ENCODE results near the gene C1orf87. TPM values are rescaled to one million over a fixed set of nuclear protein-coding genes. Genes with fewer than 3 reads are reported as not detected.

Gene C1orf87
- total and polyA plus RNA-seq, 12 donors = 0.14 TPM; not detected in 11

- DNase-seq = no peak
- H3K27ac ChIP-seq = no peak overlapping the region
- H3K4me1 ChIP-seq (replicated peaks in 1 of 2) = no peaks in the 10 kb centered on the region
- no peaks in the 10 kb centered on the region for H3K9me3 ChIP-seq (replicated peaks in 1 of 3)
- intact Hi-C loops (cut with DNase I) = no loop called here
- H3K36me3 ChIP-seq (replicated peaks in 1 of 2) = no peaks in the 10 kb centered on the region
- no peak overlapping the region for H3K4me3 ChIP-seq
- 91 to 96% (median 93%) methylated on average over 2 of the region's 2 CpGs for WGBS, 4 donors
- H3K27me3 ChIP-seq = no peaks in the 10 kb centered on the region
- TF ChIP-seq CTCF (IDR thresholded peaks at IDR 0.05) = no peak
- TF ChIP-seq POLR2A (IDR thresholded peaks at IDR 0.05) = no peak
These were observed 39.5 kb upstream of the C1orf87 start for GRCh38 chr1:60113028-60113427.

- Histone ChIP-seq H3K4me3 (no peak overlapping the region), H3K27me3 (no peaks in the 10 kb centered on the region), H3K4me1 (replicated peaks in 1 of 2) (no peaks in the 10 kb centered on the region), H3K9me3 (replicated peaks in 1 of 3) (no peaks in the 10 kb centered on the region), H3K27ac (no peak overlapping the region), H3K36me3 (replicated peaks in 1 of 2) (no peaks in the 10 kb centered on the region)
- no peak for TF ChIP-seq CTCF (IDR thresholded peaks at IDR 0.05)
- no peak for TF ChIP-seq POLR2A (IDR thresholded peaks at IDR 0.05)
- 52 to 63% (median 58%) methylated on average over 1 of the region's 1 CpG for WGBS, 4 donors
- intact Hi-C loops (cut with DNase I) = no loop called here
- no peak for DNase-seq
These were observed 38.1 kb upstream of the C1orf87 start for GRCh38 chr1:60111716-60112115.

- Histone ChIP-seq H3K4me1 (replicated peaks in 1 of 2) (no peaks in the 10 kb centered on the region), H3K4me3 (no peak overlapping the region), H3K27me3 (no peaks in the 10 kb centered on the region), H3K27ac (no peak overlapping the region), H3K9me3 (replicated peaks in 1 of 3) (no peaks in the 10 kb centered on the region), H3K36me3 (replicated peaks in 1 of 2) (no peaks in the 10 kb centered on the region)
- TF ChIP-seq POLR2A (IDR thresholded peaks at IDR 0.05) (no peak), CTCF (IDR thresholded peaks at IDR 0.05) (no peak)
- DNase-seq = no peak
- intact Hi-C loops (cut with DNase I) = no loop called here
- WGBS, 4 donors = 82 to 88% (median 84%) methylated on average over 2 of the region's 2 CpGs
These were observed 37.5 kb upstream of the C1orf87 start for GRCh38 chr1:60111118-60111517.

- 78 to 85% (median 82%) methylated on average over 3 of the region's 3 CpGs for WGBS, 4 donors
- no peak overlapping the region for H3K4me3 ChIP-seq
These were observed 34.6 kb upstream of the C1orf87 start for GRCh38 chr1:60108196-60108595.

More at GRCh38 chr1:60108196-60108595, 34.6 kb upstream of the C1orf87 start:
- intact Hi-C loops (cut with DNase I) = no loop called here
- Histone ChIP-seq H3K36me3 (replicated peaks in 1 of 2) (no peaks in the 10 kb centered on the region), H3K27ac (no peak overlapping the region), H3K27me3 (no peaks in the 10 kb centered on the region), H3K9me3 (replicated peaks in 1 of 3) (no peaks in the 10 kb centered on the region), H3K4me1 (replicated peaks in 1 of 2) (no peaks in the 10 kb centered on the region)
- TF ChIP-seq CTCF (IDR thresholded peaks at IDR 0.05) (no peak), POLR2A (IDR thresholded peaks at IDR 0.05) (no peak)
- DNase-seq = no peak

Data from adrenal gland (tissue), 12 donors.